HEK293T (cell line): ENCODE measurements around the gene CHST7.

Source experiments
- ELF4 ChIP-seq: fragments of 450-650 bp; IDR thresholded peaks from 2 replicates; pipeline ENCODE4 v1.6.1; 2017; ENCODE audit warnings: antibody characterized with exemption
- FOXA1 ChIP-seq: fragments of 450-650 bp; IDR thresholded peaks from 2 replicates; pipeline ENCODE4 v1.6.1; 2016; ENCODE audit warnings: mild to moderate bottlenecking
- FOXK2 ChIP-seq: fragments of 450-650 bp; IDR thresholded peaks from 2 replicates; pipeline ENCODE4 v1.6.1; 2016; ENCODE audit warnings: mild to moderate bottlenecking
- FOXM1 ChIP-seq: fragments of 450-650 bp; IDR thresholded peaks from 2 replicates; pipeline ENCODE4 v1.6.1; 2017; ENCODE audit warnings: mild to moderate bottlenecking, borderline replicate concordance
- HDGF ChIP-seq: fragments of 450-650 bp; IDR thresholded peaks from 2 replicates; pipeline ENCODE4 v1.6.1; 2017; ENCODE audit warnings: antibody characterized with exemption, borderline replicate concordance
- LEF1 ChIP-seq: fragments of 450-650 bp; IDR thresholded peaks from 2 replicates; pipeline ENCODE4 v1.6.1; 2017; ENCODE audit warnings: mild to moderate bottlenecking, borderline replicate concordance
- NFRKB ChIP-seq: fragments of 450-650 bp; IDR thresholded peaks from 2 replicates; pipeline ENCODE4 v1.6.1; 2016; ENCODE audit warnings: mild to moderate bottlenecking, moderate library complexity
- SP1 ChIP-seq: fragments of 450-650 bp; IDR thresholded peaks from 2 replicates; pipeline ENCODE4 v1.6.1; 2017
- SUZ12 ChIP-seq: fragments of 450-650 bp; IDR thresholded peaks from 2 replicates; pipeline ENCODE4 v1.6.1; 2016; ENCODE audit warnings: mild to moderate bottlenecking
- TARDBP ChIP-seq: fragments of 450-650 bp; IDR thresholded peaks from 2 replicates; pipeline ENCODE4 v1.6.1; 2016
- TF ChIP-seq, protein P1 (sequence below): fragments of 450-650 bp; IDR thresholded peaks from 2 replicates; pipeline ENCODE4 v1.6.1; 2016

DNA sequence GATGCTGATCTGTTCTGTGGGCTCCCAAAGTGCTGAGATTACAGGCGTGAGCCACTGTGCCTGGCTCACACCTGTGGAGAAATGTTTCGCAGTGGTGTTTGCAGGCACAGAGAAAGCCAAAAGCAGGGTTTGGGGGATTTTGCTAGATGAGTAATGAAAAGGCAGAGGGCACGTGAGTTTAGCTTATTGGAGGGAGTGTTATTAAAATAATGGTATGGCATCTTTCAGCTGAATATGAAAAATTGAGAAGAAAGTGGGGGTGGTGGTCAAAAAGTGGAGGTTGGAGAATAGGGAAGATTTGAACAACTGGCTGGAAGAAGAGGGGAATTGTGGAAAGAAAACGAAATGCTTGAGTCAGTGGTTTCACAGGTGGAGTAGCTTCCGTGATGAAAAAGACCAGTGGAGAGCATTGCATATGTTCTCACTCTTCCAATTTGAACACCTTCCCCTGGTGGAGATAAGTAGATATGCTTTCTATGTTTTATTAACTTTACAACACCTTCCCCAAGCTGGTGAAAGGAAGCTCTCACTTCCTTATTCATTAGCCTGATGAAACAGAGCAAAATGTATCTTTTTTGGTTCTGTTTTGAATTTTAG lies 1.1 kb upstream of the CHST7 start:
- TF ChIP-seq SUZ12: no peak
- TF ChIP-seq HDGF: no peak
- TF ChIP-seq LEF1: no peak
- TF ChIP-seq NFRKB: no peak
- no peak for TF ChIP-seq FOXA1
- TF ChIP-seq, protein P1, sequence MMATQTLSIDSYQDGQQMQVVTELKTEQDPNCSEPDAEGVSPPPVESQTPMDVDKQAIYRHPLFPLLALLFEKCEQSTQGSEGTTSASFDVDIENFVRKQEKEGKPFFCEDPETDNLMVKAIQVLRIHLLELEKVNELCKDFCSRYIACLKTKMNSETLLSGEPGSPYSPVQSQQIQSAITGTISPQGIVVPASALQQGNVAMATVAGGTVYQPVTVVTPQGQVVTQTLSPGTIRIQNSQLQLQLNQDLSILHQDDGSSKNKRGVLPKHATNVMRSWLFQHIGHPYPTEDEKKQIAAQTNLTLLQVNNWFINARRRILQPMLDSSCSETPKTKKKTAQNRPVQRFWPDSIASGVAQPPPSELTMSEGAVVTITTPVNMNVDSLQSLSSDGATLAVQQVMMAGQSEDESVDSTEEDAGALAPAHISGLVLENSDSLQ: no peak
- TF ChIP-seq FOXK2: no peak
- no peak for TF ChIP-seq FOXM1
- no peak for TF ChIP-seq TARDBP
- TF ChIP-seq SP1: no peak
- no peak for TF ChIP-seq ELF4
